Central memory CD8-positive, alpha-beta T cell (primary cell): ENCODE results near the gene MPP7.

Source experiments
- ATAC-seq: fragments of 150-1000 bp; cut with Tn5 transposase; replicated peaks from 2 replicates; pipeline ENCODE4 v1.10.0; 2022; ENCODE audit warnings: mild to moderate bottlenecking, moderate FRiP score, moderate number of reproducible peaks; ENCODE audit not compliant: poor library complexity, severe bottlenecking; ENCODE audit errors: extremely low read depth
- DNase-seq, 2 donors: peaks; one replicate each; pipeline ENCODE4 v3.0.0; 2021; ENCODE audit warnings: low spot score in 2 of 2
- H3K27ac Mint-ChIP-seq: one replicate; pipeline ENCODE4 v1.8.0; 2022; ENCODE audit warnings: low read depth, mild to moderate bottlenecking, moderate library complexity, mixed read lengths
- H3K27me3 Mint-ChIP-seq: one replicate; pipeline ENCODE4 v1.8.0; 2022; ENCODE audit warnings: mixed read lengths
- H3K36me3 Mint-ChIP-seq: one replicate; pipeline ENCODE4 v1.8.0; 2022; ENCODE audit warnings: mild to moderate bottlenecking, moderate library complexity, mixed read lengths; ENCODE audit not compliant: insufficient read depth
- H3K4me1 Mint-ChIP-seq: one replicate; pipeline ENCODE4 v1.8.0; 2022; ENCODE audit warnings: mixed read lengths
- H3K4me3 Mint-ChIP-seq: one replicate; pipeline ENCODE4 v1.8.0; 2022; ENCODE audit warnings: mild to moderate bottlenecking, moderate library complexity, mixed read lengths
- H3K9me3 Mint-ChIP-seq: one replicate; pipeline ENCODE4 v1.8.0; 2022; ENCODE audit warnings: mixed read lengths

Gene MPP7

DNA sequence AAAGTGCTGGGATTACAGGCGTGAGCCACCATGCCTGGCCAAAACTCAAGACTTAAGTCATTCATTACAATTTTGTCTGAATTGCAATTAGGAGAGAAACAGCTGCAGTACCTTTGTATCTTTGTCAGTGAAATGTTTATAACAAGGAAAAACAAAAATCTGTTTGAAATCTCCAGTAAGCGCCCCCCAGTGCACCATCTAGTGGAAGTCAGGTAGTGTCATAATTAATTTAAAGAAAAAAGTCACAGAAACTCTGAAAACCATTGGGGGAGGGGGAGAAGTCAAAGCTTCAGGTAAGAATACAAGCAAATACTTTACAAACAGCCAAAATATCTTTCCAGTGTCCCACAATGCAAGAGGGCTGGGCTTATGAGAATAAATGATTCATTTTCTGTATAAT is 2.8 kb downstream of the MPP7 start:
- Mint-ChIP-seq H3K36me3 (peaks cover 7% of the 10 kb centered on the region), H3K27ac (no peak overlapping the region), H3K27me3 (no peaks in the 10 kb centered on the region), H3K4me3 (no peak overlapping the region), H3K4me1 (peaks cover 53% of the 10 kb centered on the region), H3K9me3 (no peaks in the 10 kb centered on the region)
- ATAC-seq (no peak), DNase-seq (no peak)

- H3K4me1 Mint-ChIP-seq, result peaks cover 48% of the 10 kb centered on the region
- no peak for DNase-seq
- ATAC-seq, result no peak
- H3K4me3 Mint-ChIP-seq, result peak overlapping the region; percentile 17
- H3K36me3 Mint-ChIP-seq, result peaks cover 7% of the 10 kb centered on the region
- H3K27ac Mint-ChIP-seq, result peak overlapping the region; percentile 11
- no peaks in the 10 kb centered on the region for H3K9me3 Mint-ChIP-seq
- H3K27me3 Mint-ChIP-seq, result no peaks in the 10 kb centered on the region
These were observed 3.9 kb downstream of the MPP7 start for GRCh38 chr10:28298951-28299350.

DNA sequence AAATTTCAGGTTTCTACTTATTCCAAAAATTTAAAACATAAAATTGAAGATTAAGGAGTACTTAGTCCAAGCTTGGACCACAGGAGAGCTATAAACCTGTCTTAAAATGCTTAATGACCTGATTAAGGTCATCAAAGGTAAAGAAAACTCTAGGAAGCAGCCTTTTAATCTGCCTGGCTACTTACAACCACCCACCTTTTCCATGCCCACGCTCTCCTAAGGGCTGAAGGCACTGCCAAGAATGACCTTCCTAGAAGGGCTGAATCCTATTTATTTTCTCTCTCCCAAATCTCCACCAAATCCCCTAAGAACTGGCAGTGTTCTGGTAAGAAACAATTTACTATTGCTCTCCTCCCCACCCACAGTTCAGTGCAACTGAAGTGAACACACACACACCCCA is 6.8 kb downstream of the MPP7 start:
- no peak for ATAC-seq
- Mint-ChIP-seq H3K4me3 (no peak overlapping the region), H3K36me3 (peaks cover 4% of the 10 kb centered on the region), H3K27ac (peak overlapping the region; percentile 7), H3K27me3 (no peaks in the 10 kb centered on the region), H3K9me3 (no peaks in the 10 kb centered on the region), H3K4me1 (peaks cover 52% of the 10 kb centered on the region)
- no peak for DNase-seq

GRCh38 chr10:28295336-28295735 is 7.5 kb downstream of the MPP7 start:
- H3K36me3 Mint-ChIP-seq, result peaks cover 3% of the 10 kb centered on the region
- DNase-seq, result no peak
- no peak overlapping the region for H3K4me3 Mint-ChIP-seq
- H3K27ac Mint-ChIP-seq, result no peak overlapping the region
- ATAC-seq, result no peak
- no peaks in the 10 kb centered on the region for H3K27me3 Mint-ChIP-seq
- H3K9me3 Mint-ChIP-seq, result no peaks in the 10 kb centered on the region
- peaks cover 51% of the 10 kb centered on the region for H3K4me1 Mint-ChIP-seq

DNA sequence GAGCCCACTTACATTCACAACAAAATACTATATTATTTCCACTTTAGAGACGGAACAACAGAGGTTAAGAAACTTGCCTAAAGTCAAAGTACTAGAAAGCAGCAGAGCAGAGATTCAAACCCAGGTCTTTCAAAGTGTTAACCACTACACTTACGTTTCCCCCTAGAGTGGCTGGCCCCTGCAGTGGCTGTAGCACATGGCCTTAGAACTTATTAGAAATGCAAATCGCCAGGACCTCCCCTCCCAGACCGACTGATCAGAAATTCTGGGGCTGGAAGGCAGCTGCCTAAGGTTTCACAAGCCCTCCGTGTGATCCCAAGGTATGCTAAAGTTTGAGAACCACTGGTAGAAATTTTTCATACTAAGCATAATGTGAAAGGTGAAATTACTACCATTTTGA is 8.1 kb downstream of the MPP7 start:
- ATAC-seq, result no peak
- no peak overlapping the region for H3K4me3 Mint-ChIP-seq

GRCh38 chr10:28294169-28294532 is 8.7 kb downstream of the MPP7 start:
- no peak for DNase-seq
- Mint-ChIP-seq H3K9me3 (no peaks in the 10 kb centered on the region), H3K4me3 (no peak overlapping the region), H3K27me3 (no peaks in the 10 kb centered on the region), H3K27ac (no peak overlapping the region), H3K4me1 (peaks cover 41% of the 10 kb centered on the region), H3K36me3 (peaks cover 4% of the 10 kb centered on the region)
- ATAC-seq, result no peak

More for the DNA sequence above, 8.1 kb downstream of the MPP7 start:
- peaks cover 4% of the 10 kb centered on the region for H3K36me3 Mint-ChIP-seq
- peaks cover 46% of the 10 kb centered on the region for H3K4me1 Mint-ChIP-seq
- H3K9me3 Mint-ChIP-seq, result no peaks in the 10 kb centered on the region
- H3K27ac Mint-ChIP-seq, result no peak overlapping the region
- no peak for DNase-seq
- H3K27me3 Mint-ChIP-seq, result no peaks in the 10 kb centered on the region

DNA sequence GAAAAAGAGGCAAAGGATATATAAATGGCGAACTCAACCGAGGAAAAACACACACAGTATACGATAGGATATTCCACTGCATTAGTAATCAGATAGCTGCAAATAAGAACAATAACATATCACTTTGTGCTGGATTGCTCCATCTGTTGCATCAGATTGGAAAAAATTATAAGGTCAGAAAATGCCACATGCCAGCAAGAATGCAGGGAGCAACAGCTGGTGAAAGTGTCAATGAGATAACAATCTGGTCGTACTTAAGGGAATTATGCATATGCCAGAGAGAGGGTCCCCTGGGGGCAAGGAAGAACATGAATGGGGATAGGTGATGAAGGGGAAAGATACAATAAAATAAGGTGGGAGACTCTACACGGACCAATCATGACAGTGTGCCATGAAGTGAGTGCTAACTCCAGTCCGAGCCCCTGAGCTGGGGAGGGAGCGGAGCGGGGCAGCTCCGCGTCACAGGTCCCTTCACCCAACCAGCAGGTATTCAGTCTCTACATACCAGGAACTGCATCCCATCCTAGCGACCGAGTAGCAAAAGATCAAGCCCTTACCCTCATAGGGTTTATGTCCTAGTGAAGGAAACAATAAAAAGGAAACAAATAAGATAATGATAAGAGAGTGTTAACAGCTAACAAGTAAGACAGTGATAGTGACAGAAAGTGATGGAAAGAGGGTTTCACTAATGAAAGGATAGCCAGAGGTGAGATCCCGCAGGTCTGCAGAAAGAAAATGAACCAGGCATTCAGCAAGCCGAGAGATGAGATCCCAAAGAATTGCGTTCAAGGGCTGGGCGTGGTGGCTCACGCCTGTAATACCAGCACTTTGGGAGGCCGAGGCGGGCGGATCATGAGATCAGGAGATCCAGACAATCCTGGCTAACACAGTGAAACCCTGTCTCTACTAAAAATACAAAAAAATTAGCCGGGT is 9.4 kb downstream of the MPP7 start:
- Mint-ChIP-seq H3K36me3 (peaks cover 1% of the 10 kb centered on the region), H3K4me3 (no peak overlapping the region), H3K9me3 (no peaks in the 10 kb centered on the region), H3K27me3 (no peaks in the 10 kb centered on the region), H3K27ac (no peak overlapping the region), H3K4me1 (peaks cover 35% of the 10 kb centered on the region)
- no peak for DNase-seq
- no peak for ATAC-seq

DNA sequence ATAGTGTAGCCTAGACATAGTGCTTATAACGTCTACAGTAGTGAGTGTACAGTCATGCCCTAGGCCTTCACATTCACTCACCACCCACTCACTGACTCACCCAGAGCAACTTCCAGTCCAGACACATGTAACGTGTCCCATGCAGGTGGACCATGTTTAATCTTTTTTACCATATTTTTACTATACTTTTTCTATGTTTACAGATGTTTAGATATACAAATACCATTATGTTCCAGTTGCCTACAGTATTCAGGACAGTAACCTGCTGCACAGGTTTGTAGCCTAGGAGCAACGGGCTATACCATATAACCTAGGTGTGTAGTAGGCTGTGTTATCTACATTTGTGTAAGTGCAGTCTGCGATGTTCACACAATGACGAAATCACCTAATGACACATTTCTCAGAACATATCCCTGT is 11.0 kb downstream of the MPP7 start:
- Mint-ChIP-seq H3K27me3 (no peaks in the 10 kb centered on the region), H3K4me1 (peaks cover 31% of the 10 kb centered on the region), H3K4me3 (no peak overlapping the region), H3K36me3 (peaks cover 1% of the 10 kb centered on the region), H3K27ac (no peak overlapping the region), H3K9me3 (no peaks in the 10 kb centered on the region)
- DNase-seq (no peak), ATAC-seq (no peak)

- Mint-ChIP-seq H3K9me3 (no peaks in the 10 kb centered on the region), H3K27ac (no peak overlapping the region), H3K4me1 (peaks cover 21% of the 10 kb centered on the region), H3K4me3 (no peak overlapping the region), H3K27me3 (no peaks in the 10 kb centered on the region), H3K36me3 (peaks cover 1% of the 10 kb centered on the region)
- ATAC-seq (no peak), DNase-seq (no peak)
These were observed 17.0 kb downstream of the MPP7 start for GRCh38 chr10:28285816-28286215.

- ATAC-seq (no peak), DNase-seq (no peak)
- H3K27ac Mint-ChIP-seq, result no peak overlapping the region
- no peaks in the 10 kb centered on the region for H3K36me3 Mint-ChIP-seq
- no peak overlapping the region for H3K4me3 Mint-ChIP-seq
- no peaks in the 10 kb centered on the region for H3K27me3 Mint-ChIP-seq
- H3K9me3 Mint-ChIP-seq, result no peaks in the 10 kb centered on the region
- peaks cover 21% of the 10 kb centered on the region for H3K4me1 Mint-ChIP-seq
These were observed 18.7 kb downstream of the MPP7 start for GRCh38 chr10:28284126-28284525.

- H3K27ac Mint-ChIP-seq, result peak overlapping the region; percentile 32
- H3K4me1 Mint-ChIP-seq, result peaks cover 21% of the 10 kb centered on the region
- DNase-seq (no peak), ATAC-seq (no peak)
- no peaks in the 10 kb centered on the region for H3K36me3 Mint-ChIP-seq
- H3K27me3 Mint-ChIP-seq, result no peaks in the 10 kb centered on the region
- H3K9me3 Mint-ChIP-seq, result no peaks in the 10 kb centered on the region
- no peak overlapping the region for H3K4me3 Mint-ChIP-seq
These were observed 19.6 kb downstream of the MPP7 start for GRCh38 chr10:28283251-28283650.

- DNase-seq (no peak), ATAC-seq (no peak)
- H3K36me3 Mint-ChIP-seq, result no peaks in the 10 kb centered on the region
- H3K9me3 Mint-ChIP-seq, result no peaks in the 10 kb centered on the region
- H3K4me3 Mint-ChIP-seq, result no peak overlapping the region
- no peak overlapping the region for H3K27ac Mint-ChIP-seq
- peaks cover 22% of the 10 kb centered on the region for H3K4me1 Mint-ChIP-seq
- no peaks in the 10 kb centered on the region for H3K27me3 Mint-ChIP-seq
These were observed 20.5 kb downstream of the MPP7 start for GRCh38 chr10:28282336-28282735.

DNA sequence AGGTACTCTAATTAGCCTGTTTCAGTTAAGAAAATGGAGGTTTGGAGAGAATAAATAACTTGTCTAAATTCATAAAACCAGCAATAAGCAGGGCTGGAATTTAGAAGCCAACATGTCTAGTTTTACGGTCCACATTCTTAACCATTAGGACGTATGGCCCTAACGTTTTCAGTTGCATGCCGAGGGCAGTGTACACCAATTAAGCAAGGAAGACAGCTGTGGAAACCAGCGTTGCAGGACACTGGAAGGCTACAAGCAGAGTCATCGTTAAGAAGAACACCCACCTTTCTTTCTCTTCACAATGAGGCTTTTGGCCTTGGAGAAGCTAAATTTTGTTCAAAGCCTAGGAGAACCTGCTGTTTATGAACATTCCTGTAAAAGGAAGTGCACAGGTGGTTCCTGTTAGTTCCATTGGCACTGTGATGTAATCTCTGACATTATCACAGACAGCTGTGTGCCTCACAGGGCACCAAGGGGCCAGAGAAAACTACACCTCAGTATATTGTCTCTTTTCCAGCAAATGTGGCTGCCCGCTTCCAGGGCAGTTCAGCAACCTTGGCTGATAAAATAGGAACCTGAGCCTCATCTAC is 21.0 kb downstream of the MPP7 start:
- no peaks in the 10 kb centered on the region for H3K27me3 Mint-ChIP-seq

More for the DNA sequence above, 21.0 kb downstream of the MPP7 start:
- no peaks in the 10 kb centered on the region for H3K9me3 Mint-ChIP-seq
- DNase-seq (no peak), ATAC-seq (no peak)
- peaks cover 23% of the 10 kb centered on the region for H3K4me1 Mint-ChIP-seq
- H3K4me3 Mint-ChIP-seq, result no peak overlapping the region
- H3K27ac Mint-ChIP-seq, result no peak overlapping the region
- H3K36me3 Mint-ChIP-seq, result no peaks in the 10 kb centered on the region
